ENCODE results near the gene CLEC4A. TPM values are rescaled to one million over a fixed set of nuclear protein-coding genes. Genes with fewer than 3 reads are reported as not detected.

The CLEC4A gene
- 0.50 and 2.4 TPM in 2 replicates for total RNA-seq (2014; rRNA removed; shearing (Covaris generic))
- total RNA-seq (2022) = 0.41 and 0.99 TPM in 2 replicates
- percentile 46 among the genes with signal in this experiment for Bru-seq, nascent RNA
- percentile 42 among the genes with signal in this experiment for BruChase-seq, experiment 1, labeled RNA remaining after a 6-hour chase
- BruChase-seq, experiment 2, labeled RNA remaining after a 2-hour chase = percentile 53 among the genes with signal in this experiment
- long read RNA-seq = 0 reads

DNA sequence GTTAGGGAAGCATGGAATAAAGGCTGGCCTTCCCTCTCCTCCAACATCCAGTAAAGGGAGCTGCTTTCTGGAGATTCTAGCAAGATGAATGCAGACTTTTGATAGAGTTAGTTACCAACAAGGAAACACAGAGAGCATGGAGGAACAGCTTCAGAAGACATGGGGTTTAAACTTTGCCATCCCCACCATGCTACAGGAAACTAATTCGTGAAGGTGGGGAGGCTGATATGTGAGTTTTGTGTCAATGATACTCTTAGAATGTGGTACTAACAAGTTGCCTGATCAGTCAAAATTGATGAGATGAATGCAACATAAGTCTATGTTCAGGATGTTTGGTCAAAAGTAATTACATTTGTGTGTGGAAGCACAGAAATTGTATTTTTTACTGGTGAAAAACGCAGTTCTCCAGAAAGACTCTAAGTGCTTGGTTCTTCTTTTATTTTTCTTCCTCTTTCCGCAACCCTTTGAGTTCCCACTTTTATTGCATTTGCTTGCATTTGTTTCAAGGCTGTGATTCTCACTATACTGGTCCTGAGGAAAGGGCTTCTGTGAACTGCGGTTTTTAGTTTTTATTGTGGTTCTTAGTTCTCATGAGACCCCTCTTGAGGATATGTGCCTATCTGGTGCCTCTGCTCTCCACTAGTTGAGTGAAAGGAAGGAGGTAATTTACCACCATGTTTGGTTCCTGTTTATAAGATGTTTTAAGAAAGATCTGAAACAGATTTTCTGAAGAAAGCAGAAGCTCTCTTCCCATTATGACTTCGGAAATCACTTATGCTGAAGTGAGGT, at the start of gene CLEC4A:
Gene CLEC4A, plus strand, starts transcription at position 494 of the 789 bp plus-strand sequence. Its CDS starts 262 bp downstream, at position 756.
- ChIA-PET POLR2A (interaction anchor here (0.7 kb wide), 1 partner anchor 988 kb away, joined by 3 read pairs; no protein-coding TSS in a partner anchor), CTCF (ENCODE audit: unreplicated experiment) (no interaction called here)
- Histone ChIP-seq H3K36me3 (ENCODE audit: insufficient read depth, low read length) (no peaks in the 10 kb centered on the region), H3K27ac (ENCODE audit: low read depth, low read length, poor library complexity, severe bottlenecking) (no peak within 1 kb of the TSS), H3K4me2 (ENCODE audit: low read length) (no peak within 1 kb of the TSS), H3K4me3 (ENCODE audit: low read depth, low read length, poor library complexity, severe bottlenecking) (no peak within 1 kb of the TSS), H3K4me1 (ENCODE audit: insufficient read depth, low read length, poor library complexity, severe bottlenecking) (no peaks in the 10 kb centered on the region), H3K79me2 (ENCODE audit: insufficient read depth, low read depth, low read length) (no peaks in the 10 kb centered on the region), H2AFZ (ENCODE audit: low read length) (no peak within 1 kb of the TSS), H3K9me3 (ENCODE audit: low read length) (no peaks in the 10 kb centered on the region), H4K20me1 (ENCODE audit: insufficient read depth, low read length) (no peaks in the 10 kb centered on the region), H3K9me2 (ENCODE audit: insufficient read depth, low read length) (no peaks in the 10 kb centered on the region)
- BruUV-seq (replicated peaks) = no TSS peak
- TF ChIP-seq, protein P1, sequence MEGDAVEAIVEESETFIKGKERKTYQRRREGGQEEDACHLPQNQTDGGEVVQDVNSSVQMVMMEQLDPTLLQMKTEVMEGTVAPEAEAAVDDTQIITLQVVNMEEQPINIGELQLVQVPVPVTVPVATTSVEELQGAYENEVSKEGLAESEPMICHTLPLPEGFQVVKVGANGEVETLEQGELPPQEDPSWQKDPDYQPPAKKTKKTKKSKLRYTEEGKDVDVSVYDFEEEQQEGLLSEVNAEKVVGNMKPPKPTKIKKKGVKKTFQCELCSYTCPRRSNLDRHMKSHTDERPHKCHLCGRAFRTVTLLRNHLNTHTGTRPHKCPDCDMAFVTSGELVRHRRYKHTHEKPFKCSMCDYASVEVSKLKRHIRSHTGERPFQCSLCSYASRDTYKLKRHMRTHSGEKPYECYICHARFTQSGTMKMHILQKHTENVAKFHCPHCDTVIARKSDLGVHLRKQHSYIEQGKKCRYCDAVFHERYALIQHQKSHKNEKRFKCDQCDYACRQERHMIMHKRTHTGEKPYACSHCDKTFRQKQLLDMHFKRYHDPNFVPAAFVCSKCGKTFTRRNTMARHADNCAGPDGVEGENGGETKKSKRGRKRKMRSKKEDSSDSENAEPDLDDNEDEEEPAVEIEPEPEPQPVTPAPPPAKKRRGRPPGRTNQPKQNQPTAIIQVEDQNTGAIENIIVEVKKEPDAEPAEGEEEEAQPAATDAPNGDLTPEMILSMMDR (conservative IDR thresholded peaks at IDR 0.05; ENCODE audit: low read length) = no peak
- TF ChIP-seq EZH2phosphoT487 (IDR thresholded peaks at IDR 0.05; ENCODE audit: borderline replicate concordance, low read depth, low read length) = no peak
- no peak for DNase-seq (ENCODE audit: low spot score)
- intact Hi-C loops (cut with micrococcal nuclease; ENCODE audit: unreplicated experiment) = no loop called here

DNA sequence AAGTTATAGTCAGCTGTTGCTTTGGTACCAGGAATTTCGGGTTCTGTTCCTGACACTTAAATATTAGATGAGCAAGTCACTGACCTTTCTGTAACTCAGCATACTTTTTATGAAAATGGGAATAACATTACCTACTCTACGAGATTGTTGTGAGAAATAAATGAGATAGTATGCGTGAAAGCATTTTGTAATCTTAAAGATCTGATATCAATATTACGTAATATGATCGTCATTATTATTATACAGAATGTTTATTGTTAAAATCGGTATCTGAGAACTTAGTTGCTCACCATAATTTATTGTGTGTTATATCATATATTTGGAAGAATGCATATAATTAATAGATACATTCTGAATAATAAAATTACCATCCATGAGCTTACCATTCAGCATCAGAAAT, 47.5 kb upstream of the CLEC4A start:
- intact Hi-C loops (cut with micrococcal nuclease; ENCODE audit: unreplicated experiment) = no loop called here
- TF ChIP-seq EZH2phosphoT487 (IDR thresholded peaks at IDR 0.05; ENCODE audit: borderline replicate concordance, low read depth, low read length) = no peak
- TF ChIP-seq, protein P1 (conservative IDR thresholded peaks at IDR 0.05; ENCODE audit: low read length) = no peak
- no peak for DNase-seq (ENCODE audit: low spot score)
- ChIA-PET CTCF (ENCODE audit: unreplicated experiment) (interaction anchor here (1.4 kb wide), 1 partner anchor 31 kb away, joined by 3 read pairs; no protein-coding TSS in a partner anchor), POLR2A (no interaction called here)
- H3K36me3 ChIP-seq (ENCODE audit: insufficient read depth, low read length) = no peaks in the 10 kb centered on the region
- peaks cover 8% of the 10 kb centered on the region; the same call in 1 of the 2 replicates for H3K79me2 ChIP-seq (ENCODE audit: insufficient read depth, low read depth, low read length)
- H3K9me2 ChIP-seq (ENCODE audit: insufficient read depth, low read length) = no peaks in the 10 kb centered on the region
- BruUV-seq (replicated peaks) = no TSS peak
- no peak overlapping the region for H2AFZ ChIP-seq (ENCODE audit: low read length)
- no peak overlapping the region for H3K27ac ChIP-seq (ENCODE audit: low read depth, low read length, poor library complexity, severe bottlenecking)
- H3K9me3 ChIP-seq (ENCODE audit: low read length) = no peaks in the 10 kb centered on the region
- no peak overlapping the region for H3K4me2 ChIP-seq (ENCODE audit: low read length)
- H3K4me3 ChIP-seq (ENCODE audit: low read depth, low read length, poor library complexity, severe bottlenecking) = no peak overlapping the region
- H3K4me1 ChIP-seq (ENCODE audit: insufficient read depth, low read length, poor library complexity, severe bottlenecking) = peaks cover 14% of the 10 kb centered on the region
- H4K20me1 ChIP-seq (ENCODE audit: insufficient read depth, low read length) = no peaks in the 10 kb centered on the region
